ENCODE results near the gene RERE.

Gene RERE

DNA sequence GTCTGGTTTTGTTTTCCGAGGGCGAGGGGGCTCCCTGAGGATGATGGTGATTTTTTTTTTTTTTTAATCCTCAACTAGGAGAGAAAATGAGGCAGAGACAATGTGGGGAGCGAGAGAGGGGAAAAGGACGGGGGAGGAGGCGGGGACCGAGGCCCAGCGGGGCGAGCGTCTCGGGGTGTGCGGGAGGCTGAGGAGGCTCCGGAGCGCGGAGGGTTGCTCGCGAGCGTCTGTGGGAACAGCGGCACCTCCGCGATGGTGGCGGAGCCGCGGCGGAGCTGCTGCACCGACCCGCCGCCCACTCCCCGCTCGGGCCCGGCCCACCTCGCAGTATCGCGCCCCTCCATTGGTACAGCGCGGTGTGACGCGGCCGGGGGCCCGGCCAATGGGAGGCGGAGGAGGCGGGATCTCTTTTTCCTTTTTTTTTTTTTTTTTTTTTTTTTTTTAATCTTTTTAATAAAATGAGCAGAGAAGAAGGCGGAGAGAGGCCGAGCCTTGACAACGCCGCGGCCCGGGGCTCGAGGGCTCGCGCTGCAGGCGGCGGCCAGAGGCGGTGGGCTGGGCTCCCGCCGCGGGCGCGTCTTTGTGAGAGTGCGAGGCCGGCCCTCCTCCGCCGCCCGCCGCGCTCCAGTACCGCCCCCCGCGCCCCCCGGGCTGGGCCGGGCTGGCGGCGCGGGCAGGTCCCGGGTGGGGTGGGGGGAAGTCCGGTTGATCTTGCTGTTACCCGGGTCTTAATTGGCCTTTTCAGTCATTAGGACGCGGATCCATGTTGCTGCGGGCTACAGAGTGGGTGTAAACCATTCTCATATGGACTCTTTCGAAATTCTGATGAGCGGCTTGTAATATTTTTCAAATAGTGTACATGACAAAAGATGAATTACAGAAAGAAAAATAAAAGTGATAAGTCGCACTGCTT lies at the start of gene RERE:
TSS of gene RERE (minus strand) at position 229 of the 913 bp plus-strand sequence.
- peak; percentile 74 for DNase-seq

DNA sequence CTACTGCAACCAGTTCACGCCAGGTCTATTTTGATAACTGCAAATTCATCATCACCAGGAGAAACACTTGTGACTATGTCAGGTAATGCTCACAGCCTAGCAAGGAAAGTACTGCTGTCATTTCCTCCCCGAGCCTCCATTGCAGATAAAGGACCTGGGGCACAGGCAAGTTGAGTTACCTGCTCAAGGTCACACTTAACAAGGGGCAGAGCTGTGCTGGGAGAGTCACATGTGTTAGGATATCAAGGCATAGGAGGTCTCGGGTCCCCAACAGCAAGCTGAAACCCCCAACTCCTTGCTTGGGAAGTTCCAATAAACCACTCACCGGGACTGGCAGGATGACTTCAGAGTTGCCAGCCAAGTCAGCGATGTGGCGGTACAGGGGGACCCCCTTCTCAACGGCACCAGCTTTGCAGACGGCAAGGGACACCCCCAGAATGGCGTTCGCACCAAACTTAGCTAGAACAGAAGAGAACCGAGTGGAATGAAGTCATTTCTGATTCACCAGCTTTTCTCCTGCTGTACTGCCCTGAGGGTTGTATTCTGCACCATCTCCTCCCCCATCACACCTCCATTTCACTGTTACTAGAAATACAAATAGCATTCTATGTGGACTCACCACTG lies 49.5 kb upstream of the RERE start:
- DNase-seq = no peak

DNA sequence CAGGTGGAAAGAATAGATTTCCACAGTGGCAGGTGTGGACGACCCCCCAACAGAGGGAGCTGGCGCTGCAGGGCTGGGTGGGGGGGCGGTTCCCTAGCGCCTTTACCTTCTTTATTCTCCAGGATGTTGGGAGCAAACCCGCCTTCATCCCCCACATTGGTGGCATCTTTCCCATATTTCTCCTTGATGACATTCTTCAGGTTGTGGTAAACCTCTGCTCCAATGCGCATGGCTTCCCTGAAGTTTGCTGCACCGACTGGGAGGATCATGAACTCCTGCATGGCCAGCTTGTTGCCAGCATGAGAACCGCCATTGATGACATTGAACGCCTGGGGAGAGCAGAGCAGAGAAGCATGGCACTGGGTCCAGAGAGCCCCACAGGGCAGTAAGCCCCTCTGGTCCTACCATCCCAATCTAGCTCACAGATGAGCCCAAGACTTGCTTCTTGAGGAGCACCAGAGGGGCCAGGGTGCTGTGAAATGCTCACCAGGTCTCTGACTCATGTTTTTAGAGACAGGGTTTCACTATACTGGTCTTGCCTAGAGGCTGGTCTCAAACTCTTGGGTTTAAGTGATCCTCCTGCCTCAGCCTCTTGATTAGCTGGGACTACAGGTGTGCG lies 48.8 kb upstream of the RERE start:
- no peak for DNase-seq

DNA sequence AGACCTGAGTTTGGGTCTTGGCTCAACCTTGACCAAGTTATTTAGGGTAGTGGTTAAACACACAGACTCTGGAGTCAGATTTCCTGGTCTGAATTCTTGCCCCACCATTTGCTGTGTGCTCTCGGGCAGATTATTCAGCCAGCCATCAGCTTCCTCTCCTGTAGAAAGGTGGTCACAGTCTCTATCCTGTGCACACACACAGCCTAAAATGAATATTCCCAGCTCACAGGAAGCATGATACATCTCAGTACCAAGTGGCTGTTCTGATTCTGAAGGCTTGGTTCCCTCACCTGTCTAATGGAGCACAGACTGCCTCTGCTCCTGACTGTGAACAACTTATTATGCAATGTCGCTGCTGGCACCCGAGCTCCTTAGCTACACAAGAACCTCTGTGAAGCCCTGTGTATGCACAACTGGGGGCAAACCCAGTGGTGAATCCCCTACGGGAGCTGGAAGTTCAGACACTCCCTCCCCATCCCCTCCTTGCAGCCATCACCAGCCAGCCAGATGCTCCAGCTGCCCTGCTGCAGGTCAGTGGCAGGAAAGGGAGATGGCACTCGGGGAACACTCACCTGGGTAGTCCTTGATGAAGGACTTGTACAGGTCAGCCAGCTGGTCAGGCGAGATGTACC lies 47.4 kb upstream of the RERE start:
- DNase-seq = no peak

DNA sequence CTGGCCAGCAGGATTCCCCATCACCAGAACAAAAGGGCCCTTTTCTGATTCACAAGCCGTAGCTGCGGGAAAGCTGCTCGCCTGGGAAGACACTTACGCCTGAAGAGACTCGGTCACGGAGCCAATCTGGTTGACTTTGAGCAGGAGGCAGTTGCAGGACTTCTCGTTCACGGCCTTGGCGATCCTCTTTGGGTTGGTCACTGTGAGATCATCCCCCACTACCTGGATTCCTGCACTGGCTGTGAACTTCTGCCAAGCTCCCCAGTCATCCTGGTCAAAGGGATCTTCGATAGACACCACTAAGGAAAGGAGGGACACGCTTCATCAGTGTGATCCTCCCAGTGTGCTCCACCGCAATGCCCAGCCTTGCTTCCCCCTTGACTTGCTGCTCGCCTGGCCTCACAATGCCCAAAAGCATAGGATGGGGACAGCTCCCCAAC lies 46.4 kb upstream of the RERE start:
- DNase-seq = no peak

DNA sequence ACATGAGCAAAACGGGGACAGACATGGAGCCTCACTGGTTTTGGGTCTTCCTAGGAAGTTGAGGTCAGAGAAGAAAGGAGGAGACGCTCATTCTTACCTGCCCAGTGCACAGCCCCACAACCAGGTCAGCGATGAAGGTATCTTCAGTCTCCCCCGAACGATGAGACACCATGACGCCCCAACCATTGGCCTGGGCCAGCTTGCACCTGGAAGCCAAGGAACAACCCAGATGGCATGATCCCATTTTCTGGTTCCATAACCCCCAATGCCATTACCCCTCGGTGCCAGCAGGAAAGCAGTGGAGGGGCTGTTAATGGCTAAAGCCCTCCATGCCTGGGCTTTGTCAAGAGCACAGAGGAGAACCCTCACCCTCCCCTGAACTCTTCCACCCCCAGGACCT lies 45.7 kb upstream of the RERE start:
- no peak for DNase-seq

DNA sequence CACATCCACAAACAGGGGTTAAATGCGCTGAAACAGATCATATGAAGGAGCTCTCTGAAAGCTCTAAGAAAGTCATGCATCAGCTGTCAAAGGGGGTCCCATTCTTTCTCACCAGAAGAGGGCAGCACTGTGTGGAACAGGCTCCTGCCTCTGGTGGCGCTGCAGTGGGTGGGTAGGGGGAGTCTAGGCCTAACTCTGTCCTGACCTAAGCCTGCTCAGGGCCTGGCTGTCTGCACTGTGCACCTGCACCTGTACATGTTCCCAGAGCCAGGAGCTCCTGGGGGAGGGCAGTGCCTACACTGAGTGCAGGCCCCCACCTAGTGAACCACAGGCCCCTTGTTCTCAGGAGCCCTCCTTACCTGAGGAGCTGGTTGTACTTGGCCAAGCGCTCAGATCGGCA lies 45.1 kb upstream of the RERE start:
- DNase-seq = no peak

DNA sequence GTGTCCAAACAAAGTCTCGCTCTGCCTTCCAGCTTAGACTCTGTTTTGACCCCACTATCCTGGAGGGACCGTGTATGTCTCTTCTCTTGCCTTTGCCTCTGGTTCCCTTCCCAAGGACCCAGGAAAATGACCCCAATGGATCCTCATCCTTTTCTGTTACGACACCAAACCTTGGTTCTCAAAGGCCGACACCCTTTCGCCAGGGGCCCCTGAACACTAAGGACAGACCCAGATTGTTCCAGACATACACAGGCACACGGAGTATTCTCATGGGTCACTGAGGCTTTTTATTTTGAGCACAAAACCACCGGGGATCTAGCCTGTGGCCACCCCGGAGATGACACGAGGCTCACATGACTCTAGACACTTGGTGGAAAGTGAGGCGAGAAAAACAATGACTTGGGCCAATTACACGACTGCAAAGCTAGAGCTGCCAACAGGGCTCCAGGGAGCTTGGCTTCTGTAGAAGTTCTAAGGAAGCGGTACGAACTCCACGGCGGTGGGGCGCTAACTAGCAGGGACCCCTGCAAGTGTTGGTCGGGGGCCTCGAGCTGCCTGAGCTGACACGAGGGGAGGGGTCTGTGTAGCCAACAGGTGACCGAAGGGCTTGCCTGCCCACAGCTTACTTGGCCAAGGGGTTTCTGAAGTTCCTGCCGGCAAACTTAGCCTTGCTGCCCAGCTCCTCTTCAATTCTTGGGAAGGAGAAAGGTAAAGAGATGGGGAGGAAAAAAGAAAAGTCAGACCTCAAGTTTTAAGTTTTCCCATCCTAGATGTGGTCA lies 43.5 kb upstream of the RERE start:
- DNase-seq = no peak

DNA sequence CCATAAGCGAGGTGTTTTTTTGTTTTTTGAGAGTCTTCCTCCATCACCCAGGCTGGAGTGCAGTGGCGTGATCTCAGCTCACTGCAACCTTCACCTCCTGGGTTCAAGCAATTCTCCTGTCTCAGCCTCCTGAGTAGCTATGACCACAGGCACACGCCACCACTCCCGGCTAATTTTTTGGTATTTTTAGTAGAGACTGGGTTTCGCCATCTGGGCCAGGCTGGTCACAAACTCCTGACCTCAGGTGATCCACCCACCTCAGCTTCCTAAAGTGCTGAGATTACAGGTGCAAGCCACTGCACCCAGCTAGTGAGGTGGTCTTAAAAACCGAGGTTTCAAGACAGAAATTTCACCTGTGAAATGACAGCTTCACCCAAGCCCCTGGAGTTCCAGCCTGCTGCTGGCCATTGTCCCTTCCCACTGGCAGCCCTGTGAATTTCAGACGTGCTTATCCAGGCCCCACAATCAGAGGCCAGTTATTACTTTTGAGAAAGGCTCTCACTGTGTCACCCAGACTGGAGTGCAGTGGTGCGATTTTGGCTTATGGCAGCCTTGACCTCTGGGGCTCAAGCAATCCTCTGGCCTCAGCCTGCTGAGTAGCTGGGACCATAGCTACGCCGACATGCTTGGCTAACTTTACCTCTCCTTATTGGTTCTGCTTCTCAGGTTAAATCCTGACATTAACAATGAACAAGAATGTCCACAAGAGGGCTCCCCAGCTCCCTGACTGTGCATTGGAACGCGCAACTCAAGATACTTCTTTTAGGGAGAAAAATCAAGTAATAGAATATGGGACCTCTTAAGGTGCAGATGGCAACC lies 41.7 kb upstream of the RERE start:
- DNase-seq = no peak

DNA sequence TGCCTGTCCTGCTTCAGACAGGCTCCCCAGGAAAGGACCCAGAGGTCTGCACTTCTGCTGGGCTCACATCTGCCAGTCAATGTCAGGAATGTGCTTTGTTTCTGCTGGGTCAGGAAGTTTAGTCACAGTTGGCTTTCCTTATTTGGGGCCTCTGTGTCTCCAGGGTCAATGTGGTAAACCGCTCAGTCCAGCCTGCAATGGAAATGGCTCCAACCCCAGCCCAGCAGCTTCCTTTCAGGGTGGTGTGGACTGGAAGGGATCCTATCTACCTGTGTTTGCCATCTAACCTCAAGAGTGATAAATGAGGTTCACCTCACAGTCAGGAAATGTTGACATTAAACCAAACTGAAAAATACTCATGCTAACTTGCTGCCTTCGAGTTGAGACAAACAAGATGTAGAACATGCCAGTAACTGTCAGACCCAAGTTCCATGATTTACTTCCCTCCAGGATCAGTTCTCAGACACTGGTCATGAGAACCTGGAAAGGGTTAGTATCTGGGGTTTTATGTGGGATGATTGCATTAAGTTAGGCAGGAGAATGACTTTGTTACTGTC lies 40.8 kb upstream of the RERE start:
- no peak for DNase-seq

DNA sequence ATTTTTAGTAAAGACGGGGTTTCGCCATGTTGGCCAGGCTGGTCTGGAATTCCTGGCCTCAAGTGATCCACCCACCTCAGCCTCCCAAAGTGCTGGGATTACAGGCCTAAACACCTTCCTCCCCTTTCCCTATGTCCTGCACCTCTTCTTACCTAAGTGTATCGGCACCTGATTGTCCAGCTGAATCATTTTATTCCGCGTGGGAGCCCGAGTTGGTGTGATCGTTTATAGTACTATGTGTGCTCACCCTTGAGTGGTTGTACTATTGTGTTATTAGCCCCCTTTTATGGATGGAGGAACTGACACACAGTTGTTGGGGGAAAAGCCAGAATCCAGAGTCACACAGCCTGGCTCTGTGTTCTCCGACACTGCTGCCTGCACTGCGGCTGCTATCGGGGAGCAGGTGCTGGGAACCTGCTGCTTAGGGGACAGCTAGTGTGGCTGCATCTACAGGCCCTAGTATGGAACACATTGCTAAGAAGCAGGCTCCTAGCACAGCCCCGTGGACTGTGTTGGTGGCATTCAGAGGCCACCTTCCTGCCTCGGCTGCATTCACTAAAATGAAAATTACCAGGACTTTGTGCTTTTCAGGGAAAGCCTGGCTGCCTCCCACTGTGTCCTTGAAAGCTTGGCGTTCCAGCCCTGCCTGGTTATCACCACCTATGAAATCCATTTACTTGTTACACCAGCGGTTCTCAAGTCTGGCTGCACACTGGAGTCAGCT lies 39.4 kb upstream of the RERE start:
- no peak for DNase-seq

DNA sequence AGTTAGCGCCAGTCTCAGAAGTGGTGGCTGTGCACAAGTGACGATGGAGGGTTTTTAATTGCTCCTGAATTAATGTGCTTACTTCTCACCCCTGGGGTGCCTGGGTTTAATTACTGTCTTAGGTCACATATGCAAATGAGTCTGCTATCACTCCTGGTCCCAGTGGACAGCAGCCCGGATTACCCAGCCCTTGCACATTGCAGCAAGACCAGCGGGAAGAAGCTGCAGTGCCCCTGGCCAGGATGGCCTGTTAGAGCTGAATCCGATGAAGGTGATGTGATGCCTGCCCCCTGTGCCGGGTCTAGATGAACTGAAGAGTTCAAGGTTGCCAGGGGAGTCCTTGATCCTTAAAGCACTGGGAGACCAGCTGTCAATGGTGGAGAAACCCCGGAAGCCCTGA lies 36.8 kb upstream of the RERE start:
- no peak for DNase-seq

DNA sequence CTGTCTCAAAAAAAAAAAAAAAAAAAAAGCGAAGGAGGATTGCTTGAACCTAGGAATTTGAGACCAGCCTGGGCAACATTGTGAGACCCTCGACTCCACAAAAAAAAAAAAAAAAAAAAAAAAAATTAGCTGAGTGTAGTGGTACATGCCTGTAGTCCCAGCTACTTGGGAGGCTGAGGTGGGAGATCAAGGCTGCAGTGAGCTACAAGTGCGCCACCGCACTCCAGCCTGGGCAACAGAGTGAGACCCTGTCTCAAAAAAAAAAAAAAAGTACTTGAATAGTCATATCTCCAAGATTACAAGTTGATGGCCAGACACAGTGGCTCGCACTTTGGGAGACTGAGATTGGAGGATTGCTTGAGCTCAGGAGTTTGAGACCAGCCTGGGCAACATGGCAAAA lies 33.6 kb upstream of the RERE start:
- DNase-seq = no peak

DNA sequence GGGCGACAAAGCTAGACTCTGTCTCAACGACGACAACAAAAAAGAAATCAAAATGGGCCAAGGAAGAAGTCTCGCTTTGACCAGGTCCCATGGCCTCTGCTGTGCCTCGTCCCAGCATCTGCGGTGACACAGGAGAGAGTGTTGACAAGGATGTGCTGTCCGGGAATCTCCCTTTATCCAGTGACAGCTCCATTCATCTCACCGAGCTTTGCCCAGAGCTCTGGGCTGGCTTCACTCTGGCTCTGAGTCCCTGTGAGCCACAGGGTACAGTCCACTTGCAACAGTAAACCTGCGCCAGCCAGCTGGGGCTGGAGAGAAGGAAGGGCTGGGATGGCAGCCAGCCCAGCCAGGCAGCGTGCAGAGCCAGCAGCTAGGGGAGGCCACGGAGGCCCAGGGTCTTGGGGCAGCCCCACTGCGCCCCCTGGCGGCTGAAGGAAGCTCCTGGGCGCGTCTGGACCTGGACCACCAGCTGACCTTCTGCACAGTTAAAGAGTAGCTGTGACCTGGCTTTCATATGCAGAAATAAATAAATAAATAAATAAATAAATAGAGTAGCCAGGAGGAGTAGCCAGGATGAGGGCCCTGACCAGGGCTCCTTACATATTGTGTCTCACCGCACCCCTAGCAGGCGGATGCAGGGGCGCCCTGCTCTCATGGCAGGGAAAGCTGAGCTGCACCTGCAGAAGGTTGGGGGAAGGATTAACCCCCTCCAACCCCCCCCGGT lies 31.4 kb upstream of the RERE start:
- peak; percentile 80 for DNase-seq

DNA sequence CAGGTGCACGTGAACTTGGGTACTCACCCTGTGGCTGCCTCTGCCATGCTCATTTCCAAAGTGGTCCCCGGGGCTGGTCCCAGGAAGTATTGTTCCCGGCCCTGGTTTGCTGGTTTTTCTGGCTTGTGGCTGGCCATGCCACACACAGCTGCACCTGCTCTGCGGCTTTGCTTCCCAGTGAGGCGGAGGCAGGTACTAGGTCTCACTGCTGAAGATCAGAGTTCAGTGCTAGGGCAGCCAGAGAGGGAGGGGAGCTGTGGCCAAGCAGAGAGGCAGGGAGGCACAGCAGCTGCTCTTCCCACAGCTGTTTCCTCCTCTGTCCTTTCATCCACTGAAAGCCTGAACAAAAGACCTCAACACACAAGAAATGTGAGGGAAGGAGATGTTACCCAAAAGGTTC lies 30.6 kb upstream of the RERE start:
- DNase-seq = no peak

DNA sequence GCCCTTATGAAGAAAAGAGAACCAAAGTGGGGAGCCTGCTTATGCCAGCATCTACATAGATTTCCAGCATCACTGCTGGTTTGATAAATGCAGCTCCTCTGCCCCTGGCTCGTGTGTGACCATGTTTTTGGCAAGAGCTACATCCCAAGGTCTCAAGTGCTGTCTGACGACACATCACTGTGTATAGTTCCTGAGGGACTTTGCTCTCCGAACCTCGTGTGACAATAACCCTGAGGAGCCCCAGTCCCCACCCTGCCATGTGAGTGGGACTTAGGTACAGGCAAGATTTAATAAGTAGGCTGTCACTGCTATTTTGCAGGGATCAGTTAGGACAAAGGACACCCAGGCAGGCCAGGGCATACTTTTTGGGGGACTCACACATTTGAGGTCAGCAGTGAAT lies 28.8 kb upstream of the RERE start:
- no peak for DNase-seq

DNA sequence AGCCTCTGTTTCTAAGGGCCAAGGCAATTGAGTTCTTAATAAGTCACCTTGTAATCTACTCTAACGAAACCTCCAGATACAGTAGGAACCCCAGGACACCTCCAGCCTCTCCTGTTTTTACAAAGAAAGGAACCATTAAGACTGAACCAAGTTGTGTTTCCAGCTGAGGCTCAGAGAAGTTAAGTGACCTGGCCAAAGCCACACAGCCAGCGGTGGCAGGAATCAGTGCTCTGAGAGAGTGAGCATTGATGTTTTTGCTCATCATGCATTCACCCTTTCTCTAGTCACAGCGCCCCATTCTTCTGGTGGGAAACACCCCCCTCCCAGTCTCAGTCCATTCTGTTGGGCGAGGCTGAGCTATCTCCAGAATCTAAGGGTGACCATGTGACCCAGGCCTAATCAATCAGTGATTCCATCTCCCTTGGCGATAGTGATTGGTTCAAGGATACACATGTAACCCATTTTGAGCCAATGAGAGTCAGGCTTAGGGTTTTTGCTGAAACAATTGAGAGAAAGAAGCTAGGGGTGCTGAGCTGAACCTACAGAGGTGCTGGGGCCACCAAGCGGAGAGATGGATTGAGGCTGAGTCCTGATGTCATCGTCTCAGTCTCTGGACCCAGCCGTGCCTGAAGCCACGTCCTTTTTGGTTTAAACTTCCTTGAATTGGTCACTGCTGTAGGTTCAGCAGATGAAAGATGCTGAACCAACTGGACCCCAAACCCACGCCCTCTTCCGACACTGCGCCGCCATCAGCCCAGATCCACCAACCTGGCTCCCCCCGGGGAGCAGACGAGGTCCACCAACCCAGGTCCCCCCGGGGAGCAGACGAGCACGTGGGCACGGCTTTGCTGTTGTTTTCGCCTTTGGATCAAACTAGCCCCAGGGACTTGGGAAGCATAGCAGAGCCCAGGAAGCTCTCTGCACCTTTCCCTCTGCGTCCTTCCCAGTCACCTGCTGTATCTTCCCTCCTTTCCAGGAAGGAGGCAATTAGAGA lies 28.0 kb upstream of the RERE start:
- DNase-seq = no peak

DNA sequence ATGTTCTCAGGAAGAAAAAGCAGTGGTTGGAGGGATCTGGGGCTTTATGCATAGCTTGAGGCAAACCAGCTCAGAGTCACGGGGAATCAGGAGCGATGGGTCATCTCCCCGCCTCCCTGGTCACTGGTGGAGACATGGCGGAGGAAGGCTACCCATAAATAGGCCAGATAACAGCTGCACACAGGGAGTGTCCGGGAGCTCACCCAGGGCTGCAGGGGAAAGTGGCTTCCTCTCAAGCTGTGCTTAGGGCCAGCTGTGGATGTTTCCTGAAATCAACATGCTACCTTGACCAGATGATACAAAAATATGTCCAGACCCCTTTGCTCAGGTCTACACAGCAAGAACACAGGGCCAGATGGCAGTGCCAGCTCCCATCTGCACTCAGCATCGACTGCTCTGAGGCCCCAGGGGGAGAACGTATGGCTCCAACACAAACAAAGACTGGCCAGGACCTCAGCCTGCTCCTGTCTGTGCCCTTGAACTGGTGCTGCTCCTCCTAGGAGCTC lies 27.1 kb upstream of the RERE start:
- no peak for DNase-seq

DNA sequence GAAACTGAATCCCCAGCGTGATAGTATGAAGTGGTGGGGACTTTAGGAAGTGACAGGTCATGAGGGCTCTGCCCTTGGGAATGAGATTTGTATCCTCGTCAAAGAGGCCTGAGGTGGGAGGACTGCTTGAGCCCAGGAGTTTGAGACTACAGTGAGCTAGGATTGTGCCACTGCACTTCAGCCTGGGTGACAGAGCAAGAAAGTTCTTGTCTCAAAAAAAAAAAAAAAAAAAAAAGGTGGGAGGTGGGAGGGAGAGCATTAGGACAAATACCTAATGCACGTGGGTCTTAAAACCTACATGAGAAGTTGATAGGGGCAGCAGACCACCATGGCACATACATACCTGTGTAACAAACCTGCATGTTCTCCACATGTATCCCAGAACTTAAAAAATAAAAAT lies 24.0 kb upstream of the RERE start:
- DNase-seq = no peak
